GM12801 (cell line): ENCODE measurements around the gene LAMB2.

Source experiments
- CTCF ChIP-seq: IDR thresholded peaks from one replicate; pipeline ENCODE4 v1.5.1; 2011; ENCODE audit warnings: control low read depth; ENCODE audit not compliant: insufficient read length; ENCODE audit errors: extremely low read depth

The LAMB2 gene

GRCh38 chr3:49104427-49105291 is 28.2 kb downstream of the LAMB2 start, which contains the start of gene QARS1:
TSS of gene QARS1 (minus strand) at chr3:49104757. CDS start at chr3:49104733, 24 bp downstream.
- no peak for TF ChIP-seq CTCF

GRCh38 chr3:49104052-49104426 is 28.8 kb downstream of the LAMB2 start:
- no peak for TF ChIP-seq CTCF

GRCh38 chr3:49100046-49100615 is 32.7 kb downstream of the LAMB2 start:
- no peak for TF ChIP-seq CTCF

GRCh38 chr3:49098910-49099630 is 33.8 kb downstream of the LAMB2 start:
- no peak for TF ChIP-seq CTCF

GRCh38 chr3:49098429-49098828 is 34.4 kb downstream of the LAMB2 start:
- TF ChIP-seq CTCF: no peak

GRCh38 chr3:49093853-49094767 is 38.7 kb downstream of the LAMB2 start, which contains the start of gene QRICH1:
TSS of gene QRICH1 (minus strand) at chr3:49094071. CDS start at chr3:49077017, 17,054 bp downstream.
- TF ChIP-seq CTCF: no peak
